Small intestine (tissue), 7 donors: Measurements from ENCODE around the gene TDRD12. TPM values are rescaled to one million over a fixed set of nuclear protein-coding genes. Genes with fewer than 3 reads are reported as not detected.
"Not testable (repeated sequence)": the region's sequence is repeated elsewhere in the genome, so short reads cannot be mapped to it uniquely, and the experiment has no call there.

Source experiments
- DNase-seq, 2 donors: peaks; one replicate each; pipeline versions ENCODE4 v3.0.0 to v3.0.0-alpha.2; 2013
- FAIRE-seq: peaks from 2 replicates; lab custom pipeline; 2012; peaks lifted over from hg19 to GRCh38; lab: Jason Lieb, UNC
- H3K27ac ChIP-seq, 3 donors: one replicate each; pipeline ENCODE4 v1.5.1; 2013; ENCODE audit warnings: low read length in 2 of 3, mild to moderate bottlenecking in 2 of 3, control low read depth in 1 of 3, inconsistent platforms in 1 of 3, low read depth in 1 of 3, moderate library complexity in 1 of 3
- H3K27me3 ChIP-seq, 3 donors: one replicate each; pipeline ENCODE4 v1.6.1; 2013; ENCODE audit warnings: low read length in 3 of 3, inconsistent platforms in 1 of 3; ENCODE audit not compliant: control insufficient read depth in 3 of 3, insufficient read depth in 3 of 3
- H3K36me3 ChIP-seq, 3 donors: one replicate each; pipeline ENCODE4 v1.6.1; 2013; ENCODE audit warnings: low read length in 3 of 3, inconsistent platforms in 1 of 3, low read depth in 1 of 3, mild to moderate bottlenecking in 1 of 3, moderate library complexity in 1 of 3; ENCODE audit not compliant: control insufficient read depth in 3 of 3, insufficient read depth in 2 of 3
- H3K4me1 ChIP-seq, 3 donors: one replicate each; pipeline ENCODE4 v1.6.1; 2013; ENCODE audit warnings: low read length in 2 of 3, inconsistent platforms in 1 of 3, low read depth in 1 of 3, mild to moderate bottlenecking in 1 of 3, moderate library complexity in 1 of 3; ENCODE audit not compliant: control insufficient read depth in 3 of 3, insufficient read depth in 2 of 3
- H3K4me3 ChIP-seq, 3 donors: one replicate each; pipeline ENCODE4 v1.5.1; 2013; ENCODE audit warnings: low read length in 3 of 3, control low read depth in 1 of 3, inconsistent platforms in 1 of 3, low read depth in 1 of 3, mild to moderate bottlenecking in 1 of 3, moderate library complexity in 1 of 3
- H3K9me3 ChIP-seq, 2 donors: one replicate each; pipeline ENCODE4 v1.6.1; 2013; ENCODE audit warnings: low read depth in 1 of 2, low read length in 1 of 2; ENCODE audit not compliant: control insufficient read depth in 2 of 2, insufficient read depth in 1 of 2
- WGBS, 3 donors: extraction: QIAGEN DNeasy Blood & Tissue Kit; methylation state at CpG; one replicate each; pipeline ENCODE4 v1.1.7; 2013; 5-methylcytosine and 5-hydroxymethylcytosine counted together
- polyA plus RNA-seq, 4 donors: library from polyadenylated mRNA; stranded (reverse) in 3 of 4; unstranded in 1 of 4; fragments of 200-250 nt in 3 of 4; fragments of 120-200 nt in 1 of 4; gene quantifications; one replicate each; pipeline versions ENCODE4 v1.2.1 to v1.2.3, GENCODE V29; 2013
- donor health status: healthy with polysubstance abuse.
- donor health status: control.
- donor health status: control.
- donor health status: Bipolar disorder and iron deficiency.
- donor health status: healthy.

The TDRD12 gene
- polyA plus RNA-seq, 4 donors = 0.12 to 0.46 (median 0.22) TPM; not detected in 1

DNA sequence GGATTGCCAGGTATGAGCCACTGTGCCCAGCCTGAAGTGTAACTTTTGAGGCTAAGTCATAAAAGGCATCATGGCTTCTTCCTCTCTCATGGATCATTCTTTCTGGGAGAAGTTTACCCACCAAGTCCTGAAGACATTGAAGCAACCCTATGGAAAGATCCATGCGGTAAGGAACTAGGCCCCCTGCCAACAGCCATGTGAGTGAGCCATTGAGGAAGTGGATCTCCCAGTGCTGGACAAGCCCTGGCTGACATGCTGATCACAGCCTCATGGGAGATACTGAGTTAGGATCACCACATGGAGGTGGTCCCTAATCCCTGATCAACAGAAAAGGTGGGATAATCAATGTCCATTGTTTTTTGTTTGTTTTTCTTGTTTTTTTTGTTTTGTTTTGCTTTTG lies 31.3 kb upstream of the TDRD12 start:
- no peak for DNase-seq
- Histone ChIP-seq H3K36me3 (peaks cover 0 to 6% (median 0%) of the 10 kb centered on the region in 3 donors), H3K9me3 (peaks cover 0 to 3% of the 10 kb centered on the region in 2 donors), H3K27ac (no peak overlapping the region), H3K4me3 (no peak overlapping the region), H3K4me1 (peaks cover 2 to 17% (median 4%) of the 10 kb centered on the region in 3 donors), H3K27me3 (no peaks in the 10 kb centered on the region)
- WGBS, 3 donors = 74 to 93% (median 86%) methylated on average over 1 of the region's 1 CpG
- FAIRE-seq = no peak

DNA sequence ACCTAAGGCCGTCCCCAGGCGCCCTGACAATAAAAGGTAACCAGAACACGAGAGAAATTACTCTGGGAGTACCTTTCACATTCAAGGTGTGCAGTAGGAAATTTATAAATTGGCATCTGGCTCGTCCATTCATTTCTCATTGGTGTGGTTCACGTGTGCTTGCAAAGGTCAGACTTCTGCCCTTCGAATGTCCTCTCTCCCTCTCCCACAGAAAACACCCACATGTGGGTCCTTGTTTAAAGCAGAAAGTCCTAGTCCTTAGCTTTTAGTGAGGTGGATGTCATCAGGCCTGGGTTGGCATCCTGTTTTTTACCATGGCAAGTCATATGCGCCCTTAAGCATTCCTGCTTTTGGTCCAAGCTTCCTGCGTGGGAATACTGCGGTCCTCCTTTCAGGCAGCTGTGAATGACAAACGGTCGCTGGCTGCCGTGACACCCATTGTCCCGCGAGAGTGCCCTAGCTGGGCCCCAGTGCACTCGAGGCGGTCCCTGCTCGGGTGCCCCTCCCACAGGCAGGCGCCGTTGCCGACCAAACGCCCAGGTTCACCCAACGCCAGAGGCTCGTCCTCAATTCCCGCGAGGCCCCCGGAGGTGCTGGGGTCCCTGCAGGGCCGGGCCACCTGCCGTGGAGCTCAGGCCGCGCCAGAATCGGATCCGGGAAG lies 28.1 kb upstream of the TDRD12 start, which contains the start of gene NUDT19:
Gene NUDT19, plus strand, starts transcription at position 531 of the 661 bp plus-strand sequence. CDS start 140 bp downstream, outside the sequence.
- H3K4me1 ChIP-seq = peaks cover 6 to 25% (median 8%) of the 10 kb centered on the region in 3 donors
- no peak for FAIRE-seq
- peaks cover 0 to 9% (median 0%) of the 10 kb centered on the region in 3 donors for H3K36me3 ChIP-seq
- H3K27me3 ChIP-seq = no peaks in the 10 kb centered on the region
- peaks cover 0 to 5% of the 10 kb centered on the region in 2 donors for H3K9me3 ChIP-seq
- peak within 1 kb of the TSS; percentile 69 to 90 (median 73) for H3K4me3 ChIP-seq
- 2 to 6% (median 3%) methylated on average over 27 to 32 of the region's 32 CpGs for WGBS, 3 donors
- peak; percentile 87 to 94 for DNase-seq
- H3K27ac ChIP-seq = peak within 1 kb of the TSS; percentile 72 to 90 (median 81)

DNA sequence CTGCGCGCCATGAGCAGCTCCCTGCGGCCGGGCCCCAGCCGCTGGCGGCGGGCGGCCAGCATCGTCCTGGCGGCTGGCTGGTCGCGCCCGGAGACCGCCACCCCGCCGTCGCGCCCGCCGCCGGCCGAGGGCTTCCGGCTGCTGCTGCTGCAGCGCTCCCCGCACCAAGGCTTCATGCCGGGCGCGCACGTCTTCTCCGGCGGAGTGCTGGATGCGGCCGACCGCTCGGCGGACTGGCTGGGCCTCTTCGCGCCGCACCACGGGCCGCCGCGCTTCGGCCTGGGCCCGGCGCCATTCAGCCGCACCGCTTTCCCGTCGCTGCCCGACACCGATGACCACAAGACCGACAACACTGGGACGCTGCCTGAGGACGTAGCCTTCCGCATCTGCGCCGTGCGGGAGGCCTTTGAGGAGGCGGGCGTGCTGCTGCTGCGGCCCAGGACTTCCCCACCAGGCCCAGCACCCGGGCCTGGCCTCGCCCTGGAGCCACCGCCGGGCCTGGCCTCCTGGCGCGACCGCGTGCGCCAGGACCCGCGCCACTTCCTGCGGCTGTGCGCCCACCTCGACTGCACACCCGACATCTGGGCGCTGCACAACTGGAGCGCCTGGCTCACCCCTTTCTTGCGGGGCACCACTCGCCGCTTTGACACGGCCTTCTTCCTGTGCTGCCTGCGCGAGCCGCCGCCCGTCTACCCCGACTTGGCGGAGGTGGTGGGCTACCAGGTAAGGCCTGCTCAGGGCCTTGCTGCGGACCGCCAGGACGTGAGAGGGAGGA lies 27.4 kb upstream of the TDRD12 start:
- Histone ChIP-seq H3K27me3 (no peaks in the 10 kb centered on the region), H3K4me3 (peak overlapping the region; percentile 69 to 90 (median 73)), H3K36me3 (peaks cover 0 to 9% (median 0%) of the 10 kb centered on the region in 3 donors), H3K9me3 (peaks cover 0 to 5% of the 10 kb centered on the region in 2 donors), H3K4me1 (peaks cover 6 to 30% (median 8%) of the 10 kb centered on the region in 3 donors), H3K27ac (peak overlapping the region; percentile 72 to 90 (median 81))
- no peak for FAIRE-seq
- WGBS, 3 donors = 1 to 4% (median 2%) methylated on average over 86 to 93 of the region's 93 CpGs
- DNase-seq = peak; percentile 58 to 83

DNA sequence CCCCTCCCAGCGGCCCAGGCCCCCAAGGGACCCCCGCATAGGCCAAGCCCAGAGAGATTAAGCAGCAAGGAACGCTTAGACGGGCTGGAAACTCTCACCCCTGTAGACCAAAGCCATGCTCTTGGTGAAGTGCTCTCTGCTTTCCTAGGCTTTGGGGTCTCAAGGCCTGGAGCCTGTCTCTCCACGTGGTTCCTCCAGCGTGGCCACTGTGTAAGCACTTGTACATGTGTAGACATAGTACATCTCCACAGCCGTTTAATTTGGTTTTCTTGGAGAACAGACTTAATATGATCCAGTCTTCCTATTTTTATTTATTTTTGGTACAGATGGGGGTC lies 26.9 kb upstream of the TDRD12 start:
- 6 to 28% (median 20%) methylated on average over 7 of the region's 7 CpGs for WGBS, 3 donors
- DNase-seq (no peak), FAIRE-seq (no peak)

DNA sequence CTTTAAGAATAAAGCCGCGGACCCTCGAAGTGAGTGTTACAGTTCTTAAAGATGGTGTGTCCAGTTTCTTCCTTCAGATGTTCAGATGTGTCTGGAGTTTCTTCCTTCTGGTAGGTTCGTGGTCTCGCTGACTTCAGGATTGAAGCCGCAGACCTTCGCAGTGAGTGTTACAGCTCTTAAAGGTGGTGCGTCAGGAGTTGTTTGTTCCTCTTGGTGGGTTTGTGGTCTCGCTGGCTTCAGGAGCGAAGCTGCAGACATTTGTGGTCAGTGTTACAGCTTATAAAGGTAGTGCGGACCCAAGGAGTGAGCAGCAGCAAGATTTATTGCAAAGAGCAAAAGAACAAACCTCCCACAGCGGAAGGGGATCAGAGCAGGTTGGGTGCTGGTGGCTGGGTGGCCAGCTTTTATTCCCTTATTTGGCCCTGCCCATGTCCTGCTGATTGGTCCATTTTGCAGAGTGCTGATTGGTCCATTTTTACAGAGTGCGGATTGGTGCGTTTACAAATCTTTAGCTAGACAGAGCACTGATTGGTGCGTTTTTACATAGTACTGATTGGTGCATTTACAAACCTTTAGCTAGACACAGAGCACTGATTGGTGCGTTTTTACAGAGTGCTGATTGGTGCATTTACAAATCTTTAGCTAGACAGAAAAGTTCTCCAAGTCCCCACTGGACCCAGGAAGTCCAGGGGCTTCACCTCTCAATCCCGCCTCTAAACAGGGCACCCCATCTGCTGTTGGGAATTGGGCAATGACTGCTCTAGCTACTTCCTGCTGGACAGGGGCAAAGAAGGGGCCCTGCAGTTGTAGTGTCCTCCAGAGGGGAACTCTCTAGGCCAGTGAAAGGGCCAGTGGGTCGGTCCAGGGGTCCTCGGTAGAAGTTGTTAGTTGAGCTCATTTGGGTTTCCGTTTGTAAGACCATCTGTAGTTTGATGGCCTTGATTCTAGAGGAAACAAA lies 26.1 kb upstream of the TDRD12 start:
- DNase-seq = peak in 1 of 2 donors; percentile 24
- FAIRE-seq, H3K9me3 ChIP-seq, H3K27me3 ChIP-seq: not testable (repeated sequence)
- 64 to 79% (median 78%) methylated on average over 20 of the region's 20 CpGs for WGBS, 3 donors
- peaks cover 6 to 32% (median 8%) of the 10 kb centered on the region in 3 donors for H3K4me1 ChIP-seq
- H3K4me3 ChIP-seq = peak overlapping the region in 2 of 3 donors; percentile 69 to 90
- H3K36me3 ChIP-seq = peaks cover under 1 to 10% (median 1%) of the 10 kb centered on the region in 3 donors
- H3K27ac ChIP-seq = peak overlapping the region in 2 of 3 donors; percentile 19 to 40

More for the DNA sequence above, 26.9 kb upstream of the TDRD12 start:
- H3K27me3 ChIP-seq = no peaks in the 10 kb centered on the region
- H3K27ac ChIP-seq = peak overlapping the region; percentile 72 to 90 (median 81)
- peaks cover 6 to 32% (median 8%) of the 10 kb centered on the region in 3 donors for H3K4me1 ChIP-seq
- peak overlapping the region; percentile 69 to 90 (median 73) for H3K4me3 ChIP-seq
- peaks cover 0 to 5% of the 10 kb centered on the region in 2 donors for H3K9me3 ChIP-seq
- H3K36me3 ChIP-seq = peaks cover 0 to 9% (median 0%) of the 10 kb centered on the region in 3 donors

DNA sequence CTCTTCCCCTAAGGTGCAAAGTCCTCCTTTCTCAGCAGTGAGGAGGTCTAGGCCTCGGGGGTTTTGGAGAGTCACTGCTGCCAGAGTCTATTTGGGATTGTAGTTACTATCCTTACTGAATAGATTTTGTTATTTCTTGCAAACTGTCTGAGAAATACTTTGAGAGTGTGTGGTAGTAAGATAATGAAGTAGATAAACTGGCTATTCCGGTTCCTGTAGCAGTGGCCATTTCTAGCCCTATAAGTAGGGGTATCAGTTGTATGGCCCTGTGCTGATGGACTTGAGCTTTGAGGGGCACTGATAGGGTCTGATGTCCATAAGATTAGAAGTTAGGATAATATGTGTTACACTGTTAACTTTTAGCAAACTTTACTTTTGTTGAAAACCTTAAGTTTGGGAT lies 25.3 kb upstream of the TDRD12 start:
- H3K4me3 ChIP-seq = peak overlapping the region in 2 of 3 donors; percentile 31 to 37
- 17 to 55% (median 54%) methylated on average over 2 of the region's 2 CpGs for WGBS, 3 donors
- peak overlapping the region in 1 of 3 donors; percentile 40 for H3K27ac ChIP-seq
- peaks cover 6 to 32% (median 8%) of the 10 kb centered on the region in 3 donors for H3K4me1 ChIP-seq
- not testable (repeated sequence) for FAIRE-seq, DNase-seq, H3K9me3 ChIP-seq, H3K27me3 ChIP-seq
- peaks cover 2 to 15% (median 3%) of the 10 kb centered on the region in 3 donors for H3K36me3 ChIP-seq

DNA sequence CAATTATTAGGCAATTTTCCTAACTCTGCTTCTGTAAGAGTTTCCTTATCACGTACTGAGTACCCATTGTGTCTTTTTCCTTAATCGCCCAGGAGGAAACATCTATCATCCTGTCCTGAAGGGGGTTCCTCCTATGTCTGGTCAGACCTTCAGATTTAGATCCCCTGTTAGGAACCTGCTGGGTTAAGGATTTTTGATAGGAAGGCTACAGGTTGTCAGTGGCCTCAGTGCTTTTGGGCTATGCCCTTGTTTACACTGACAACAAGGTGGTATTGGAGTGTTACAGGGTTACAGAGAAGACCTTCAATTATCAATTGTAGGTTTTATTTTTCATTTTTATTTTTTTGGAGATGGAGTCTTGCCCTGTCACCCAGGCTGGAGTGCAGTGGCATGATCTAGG lies 24.7 kb upstream of the TDRD12 start:
- peaks cover 6 to 32% (median 8%) of the 10 kb centered on the region in 3 donors for H3K4me1 ChIP-seq
- H3K4me3 ChIP-seq, FAIRE-seq: not testable (repeated sequence)

More for the DNA sequence above, 24.7 kb upstream of the TDRD12 start:
- H3K9me3 ChIP-seq, H3K27ac ChIP-seq, DNase-seq, H3K27me3 ChIP-seq: not testable (repeated sequence)
- WGBS, 3 donors = 33 to 45% (median 41%) methylated on average over 2 of the region's 2 CpGs
- peaks cover 2 to 20% (median 3%) of the 10 kb centered on the region in 3 donors for H3K36me3 ChIP-seq
